ENCODE results near the gene CACNA1H.
"Not testable (repeated sequence)": the region's sequence is repeated elsewhere in the genome, so short reads cannot be mapped to it uniquely, and the experiment has no call there.

Gene CACNA1H

GRCh38 chr16:1224558-1224957 is 71.7 kb downstream of the CACNA1H start:
- H3K36me3 ChIP-seq (ENCODE audit: control insufficient read depth, insufficient read depth, low read length): no peaks in the 10 kb centered on the region
- H3K4me3 ChIP-seq (ENCODE audit: low read depth, low read length): no peak overlapping the region
- H3K9me3 ChIP-seq (ENCODE audit: control insufficient read depth, low read length): no peaks in the 10 kb centered on the region
- no peak overlapping the region for H3K27ac ChIP-seq
- H3K27me3 ChIP-seq (ENCODE audit: control insufficient read depth, insufficient read depth, low read length): no peaks in the 10 kb centered on the region
- H3K4me1 ChIP-seq: peaks cover 9% of the 10 kb centered on the region
- H3K9ac ChIP-seq: no peak overlapping the region
- H3K79me2 ChIP-seq: no peaks in the 10 kb centered on the region
- no peak overlapping the region for H3K4me2 ChIP-seq (ENCODE audit: low read length)
- no peak for TF ChIP-seq CTCF (IDR thresholded peaks at IDR 0.05)
- no peak overlapping the region for H2AFZ ChIP-seq

GRCh38 chr16:1225051-1225451 is 72.1 kb downstream of the CACNA1H start, which contains the start of gene TPSG1:
TSS of gene TPSG1 (minus strand) at chr16:1225268. CDS start at chr16:1225252, 16 bp downstream.
- Histone ChIP-seq H3K27ac (no peak within 1 kb of the TSS), H3K4me1 (peaks cover 9% of the 10 kb centered on the region), H3K9ac (no peak within 1 kb of the TSS), H3K36me3 (ENCODE audit: control insufficient read depth, insufficient read depth, low read length) (no peaks in the 10 kb centered on the region), H3K4me2 (ENCODE audit: low read length) (no peak within 1 kb of the TSS), H3K27me3 (ENCODE audit: control insufficient read depth, insufficient read depth, low read length) (no peaks in the 10 kb centered on the region), H3K9me3 (ENCODE audit: control insufficient read depth, low read length) (no peaks in the 10 kb centered on the region), H3K79me2 (no peaks in the 10 kb centered on the region), H3K4me3 (ENCODE audit: low read depth, low read length) (no peak within 1 kb of the TSS), H2AFZ (peak within 1 kb of the TSS; percentile 11)
- no peak for TF ChIP-seq CTCF (IDR thresholded peaks at IDR 0.05)

GRCh38 chr16:1225728-1226311 is 72.9 kb downstream of the CACNA1H start:
- H3K27me3 ChIP-seq (ENCODE audit: control insufficient read depth, insufficient read depth, low read length); H3K9ac ChIP-seq; H3K36me3 ChIP-seq (ENCODE audit: control insufficient read depth, insufficient read depth, low read length); H3K79me2 ChIP-seq; H3K4me1 ChIP-seq; H3K4me2 ChIP-seq (ENCODE audit: low read length); H3K4me3 ChIP-seq (ENCODE audit: low read depth, low read length); H3K9me3 ChIP-seq (ENCODE audit: control insufficient read depth, low read length); H3K27ac ChIP-seq: not testable (repeated sequence)
- H2AFZ ChIP-seq: peak overlapping the region; percentile 11

GRCh38 chr16:1226692-1227091 is 73.8 kb downstream of the CACNA1H start:
- H3K9ac ChIP-seq; H3K27ac ChIP-seq; H3K27me3 ChIP-seq (ENCODE audit: control insufficient read depth, insufficient read depth, low read length); H2AFZ ChIP-seq; H3K4me2 ChIP-seq (ENCODE audit: low read length); H3K36me3 ChIP-seq (ENCODE audit: control insufficient read depth, insufficient read depth, low read length); H3K4me1 ChIP-seq; H3K4me3 ChIP-seq (ENCODE audit: low read depth, low read length); H3K79me2 ChIP-seq; H3K9me3 ChIP-seq (ENCODE audit: control insufficient read depth, low read length): not testable (repeated sequence)

- not testable (repeated sequence) for H3K27me3 ChIP-seq (ENCODE audit: control insufficient read depth, insufficient read depth, low read length); H3K79me2 ChIP-seq; H2AFZ ChIP-seq; H3K9ac ChIP-seq; H3K4me2 ChIP-seq (ENCODE audit: low read length); H3K9me3 ChIP-seq (ENCODE audit: control insufficient read depth, low read length); H3K36me3 ChIP-seq (ENCODE audit: control insufficient read depth, insufficient read depth, low read length); H3K4me1 ChIP-seq; H3K4me3 ChIP-seq (ENCODE audit: low read depth, low read length); H3K27ac ChIP-seq
Observed at GRCh38 chr16:1228227-1228626, 75.3 kb downstream of the CACNA1H start.

GRCh38 chr16:1229476-1229875 is 76.6 kb downstream of the CACNA1H start:
- not testable (repeated sequence) for H3K79me2 ChIP-seq

GRCh38 chr16:1230084-1230470 is 77.2 kb downstream of the CACNA1H start, which contains the start of gene TPSB2:
TSS of gene TPSB2 (minus strand) at chr16:1230184. CDS start at chr16:1229951, 233 bp downstream.
- H3K9me3 ChIP-seq (ENCODE audit: control insufficient read depth, low read length); H3K4me1 ChIP-seq; H3K9ac ChIP-seq; H3K4me3 ChIP-seq (ENCODE audit: low read depth, low read length); H3K27me3 ChIP-seq (ENCODE audit: control insufficient read depth, insufficient read depth, low read length); H3K27ac ChIP-seq; H3K36me3 ChIP-seq (ENCODE audit: control insufficient read depth, insufficient read depth, low read length); H3K79me2 ChIP-seq; H2AFZ ChIP-seq; H3K4me2 ChIP-seq (ENCODE audit: low read length): not testable (repeated sequence)

More at GRCh38 chr16:1229476-1229875, 76.6 kb downstream of the CACNA1H start:
- not testable (repeated sequence) for H3K9me3 ChIP-seq (ENCODE audit: control insufficient read depth, low read length); H3K4me3 ChIP-seq (ENCODE audit: low read depth, low read length); H3K27ac ChIP-seq; H3K4me2 ChIP-seq (ENCODE audit: low read length); H2AFZ ChIP-seq; H3K36me3 ChIP-seq (ENCODE audit: control insufficient read depth, insufficient read depth, low read length); H3K4me1 ChIP-seq; H3K27me3 ChIP-seq (ENCODE audit: control insufficient read depth, insufficient read depth, low read length); H3K9ac ChIP-seq

- H3K9ac ChIP-seq; H3K79me2 ChIP-seq; H2AFZ ChIP-seq; H3K27me3 ChIP-seq (ENCODE audit: control insufficient read depth, insufficient read depth, low read length); H3K36me3 ChIP-seq (ENCODE audit: control insufficient read depth, insufficient read depth, low read length); H3K4me1 ChIP-seq; H3K4me2 ChIP-seq (ENCODE audit: low read length); H3K4me3 ChIP-seq (ENCODE audit: low read depth, low read length); H3K27ac ChIP-seq; H3K9me3 ChIP-seq (ENCODE audit: control insufficient read depth, low read length): not testable (repeated sequence)
Observed at GRCh38 chr16:1230471-1231212, 77.7 kb downstream of the CACNA1H start.

GRCh38 chr16:1231301-1231700 is 78.4 kb downstream of the CACNA1H start:
- not testable (repeated sequence) for H3K79me2 ChIP-seq; H3K27me3 ChIP-seq (ENCODE audit: control insufficient read depth, insufficient read depth, low read length); H3K4me3 ChIP-seq (ENCODE audit: low read depth, low read length); H3K36me3 ChIP-seq (ENCODE audit: control insufficient read depth, insufficient read depth, low read length); H3K4me1 ChIP-seq; H3K9me3 ChIP-seq (ENCODE audit: control insufficient read depth, low read length); H3K4me2 ChIP-seq (ENCODE audit: low read length); H3K27ac ChIP-seq; H3K9ac ChIP-seq; H2AFZ ChIP-seq
